GM12875 (cell line): ENCODE data around the gene ATP2A1.
"Not testable (repeated sequence)": the region's sequence is repeated elsewhere in the genome, so short reads cannot be mapped to it uniquely, and the experiment has no call there.

ENCODE experiments used
- H3K4me3 ChIP-seq: one replicate; pipeline ENCODE4 v1.5.1; 2011; ENCODE audit warnings: low read depth, low read length, control low read depth
- TF ChIP-seq, protein P1 (sequence below): IDR thresholded peaks from 2 replicates; pipeline ENCODE4 v1.5.1; 2011; ENCODE audit warnings: low read depth, mild to moderate bottlenecking, control low read depth, inconsistent platforms, low read length, moderate library complexity, borderline replicate concordance; ENCODE audit not compliant: insufficient read depth

The ATP2A1 gene

DNA sequence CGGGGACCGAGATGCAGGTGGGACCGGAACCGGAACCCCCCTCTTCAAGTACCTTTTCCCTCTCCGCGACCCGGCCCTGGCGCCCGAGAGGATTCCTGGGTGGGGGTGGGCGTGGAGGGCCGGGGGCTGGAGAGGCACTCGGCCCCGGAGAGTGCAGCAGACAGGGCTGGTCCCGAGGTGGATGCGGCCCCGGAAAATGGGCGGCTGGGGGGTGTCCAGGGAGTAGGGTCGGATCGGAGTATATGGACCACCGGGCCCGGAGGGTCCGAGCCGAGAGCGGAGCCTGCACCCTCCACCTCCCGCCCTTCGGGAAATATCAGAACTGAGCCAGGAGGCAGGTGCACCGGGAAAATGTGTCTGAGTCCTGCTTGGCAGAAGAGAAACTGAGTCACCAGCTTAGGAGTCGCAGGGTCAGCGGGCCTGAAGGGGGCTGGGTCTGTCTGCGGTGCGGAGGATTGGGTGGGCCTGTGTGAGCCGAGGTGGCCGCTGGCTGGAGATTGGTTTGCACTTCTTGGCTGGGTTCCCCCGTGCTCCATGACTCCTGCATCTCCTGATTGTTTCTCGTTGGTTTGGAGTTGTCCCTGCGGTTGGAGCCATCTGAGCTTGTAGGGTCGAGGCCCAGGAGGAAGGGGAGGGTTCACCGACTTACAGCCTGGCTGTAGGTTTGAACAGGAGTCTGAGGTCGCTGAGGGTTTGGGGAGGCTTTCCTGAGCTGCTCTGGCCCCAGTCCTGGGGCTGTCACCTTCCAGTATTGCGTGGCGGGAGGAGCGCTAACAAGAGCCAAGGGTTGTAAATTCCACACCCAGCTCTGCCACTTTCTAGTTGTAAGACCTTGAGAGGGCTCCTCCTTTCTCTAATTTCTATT, 14.1 kb upstream of the ATP2A1 start:
- TF ChIP-seq, protein P1, sequence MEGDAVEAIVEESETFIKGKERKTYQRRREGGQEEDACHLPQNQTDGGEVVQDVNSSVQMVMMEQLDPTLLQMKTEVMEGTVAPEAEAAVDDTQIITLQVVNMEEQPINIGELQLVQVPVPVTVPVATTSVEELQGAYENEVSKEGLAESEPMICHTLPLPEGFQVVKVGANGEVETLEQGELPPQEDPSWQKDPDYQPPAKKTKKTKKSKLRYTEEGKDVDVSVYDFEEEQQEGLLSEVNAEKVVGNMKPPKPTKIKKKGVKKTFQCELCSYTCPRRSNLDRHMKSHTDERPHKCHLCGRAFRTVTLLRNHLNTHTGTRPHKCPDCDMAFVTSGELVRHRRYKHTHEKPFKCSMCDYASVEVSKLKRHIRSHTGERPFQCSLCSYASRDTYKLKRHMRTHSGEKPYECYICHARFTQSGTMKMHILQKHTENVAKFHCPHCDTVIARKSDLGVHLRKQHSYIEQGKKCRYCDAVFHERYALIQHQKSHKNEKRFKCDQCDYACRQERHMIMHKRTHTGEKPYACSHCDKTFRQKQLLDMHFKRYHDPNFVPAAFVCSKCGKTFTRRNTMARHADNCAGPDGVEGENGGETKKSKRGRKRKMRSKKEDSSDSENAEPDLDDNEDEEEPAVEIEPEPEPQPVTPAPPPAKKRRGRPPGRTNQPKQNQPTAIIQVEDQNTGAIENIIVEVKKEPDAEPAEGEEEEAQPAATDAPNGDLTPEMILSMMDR = no peak
- H3K4me3 ChIP-seq = peak overlapping the region; percentile 63

DNA sequence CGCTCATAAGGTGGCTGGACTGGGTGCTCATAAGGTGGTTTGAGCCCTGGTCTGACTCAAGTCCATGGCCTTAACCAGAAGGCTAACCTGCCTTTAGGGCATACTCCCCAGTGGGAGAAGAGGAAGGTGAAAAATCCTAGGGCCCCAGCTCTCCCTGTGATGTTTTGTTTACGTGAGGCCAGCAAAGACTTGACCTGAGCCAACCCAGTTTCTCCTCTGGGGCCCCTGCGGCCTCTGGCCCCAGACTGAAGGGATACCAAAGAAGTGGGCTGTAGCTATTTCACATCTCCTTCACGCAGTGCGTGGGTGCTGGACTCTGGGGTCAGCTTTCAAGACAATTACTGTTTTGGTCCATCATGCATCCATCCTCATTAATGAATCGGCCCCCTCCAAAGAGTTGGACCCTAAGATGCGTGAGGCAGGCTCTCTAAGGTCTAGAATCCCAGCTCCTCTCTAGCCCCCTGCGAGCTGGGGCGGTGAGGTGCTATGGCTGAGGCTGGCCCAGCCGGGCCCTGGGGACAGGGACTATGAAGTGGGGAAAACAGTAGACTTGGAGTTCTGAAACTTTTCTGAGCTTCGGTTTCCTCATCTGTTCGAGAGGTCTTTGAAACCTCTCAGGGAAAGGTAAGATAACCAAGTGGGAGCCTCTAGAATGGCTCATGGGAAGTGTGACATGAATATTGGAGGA, 13.1 kb upstream of the ATP2A1 start:
- no peak overlapping the region for H3K4me3 ChIP-seq

DNA sequence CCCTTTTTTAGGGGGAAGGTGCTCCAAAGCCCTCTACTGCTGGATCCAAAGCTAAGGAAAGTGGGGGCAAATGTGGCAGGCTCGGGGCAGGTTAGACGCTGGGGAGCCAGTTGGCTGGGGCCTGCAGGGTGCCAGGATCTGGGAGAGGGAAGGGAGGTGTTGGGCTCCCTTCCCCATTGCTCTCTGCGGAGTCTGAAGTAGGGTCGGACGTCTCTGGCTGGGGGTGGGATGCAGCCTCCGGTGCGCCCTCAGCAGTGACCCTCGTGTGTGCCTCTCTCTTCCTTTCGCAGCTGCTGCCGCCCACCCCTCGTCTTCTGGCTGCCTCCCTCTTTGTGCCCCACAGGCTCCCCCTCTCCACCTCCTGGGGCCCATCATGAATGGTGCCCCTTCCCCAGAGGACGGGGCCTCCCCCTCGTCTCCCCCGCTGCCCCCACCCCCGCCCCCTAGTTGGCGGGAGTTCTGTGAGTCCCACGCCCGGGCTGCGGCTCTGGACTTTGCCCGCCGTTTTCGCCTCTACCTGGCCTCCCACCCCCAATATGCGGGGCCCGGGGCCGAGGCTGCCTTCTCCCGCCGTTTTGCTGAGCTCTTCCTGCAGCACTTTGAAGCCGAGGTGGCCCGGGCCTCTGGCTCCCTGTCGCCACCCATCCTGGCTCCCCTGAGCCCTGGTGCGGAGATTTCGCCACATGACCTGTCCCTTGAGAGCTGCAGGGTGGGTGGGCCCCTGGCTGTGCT, 12.4 kb upstream of the ATP2A1 start:
- H3K4me3 ChIP-seq = no peak overlapping the region

More for the DNA sequence above, 13.1 kb upstream of the ATP2A1 start:
- TF ChIP-seq, protein P1 = no peak

DNA sequence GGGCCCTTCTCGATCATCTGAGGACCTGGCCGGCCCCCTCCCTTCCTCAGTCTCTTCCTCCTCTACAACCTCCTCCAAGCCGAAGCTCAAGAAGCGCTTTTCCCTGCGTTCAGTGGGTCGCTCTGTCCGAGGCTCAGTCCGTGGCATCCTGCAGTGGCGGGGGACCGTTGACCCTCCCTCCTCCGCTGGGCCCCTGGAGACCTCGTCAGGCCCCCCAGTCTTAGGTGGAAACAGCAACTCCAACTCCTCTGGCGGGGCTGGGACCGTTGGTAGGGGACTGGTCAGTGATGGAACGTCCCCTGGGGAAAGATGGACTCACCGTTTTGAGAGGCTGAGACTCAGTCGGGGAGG, 11.9 kb upstream of the ATP2A1 start:
- H3K4me3 ChIP-seq = no peak overlapping the region
- TF ChIP-seq, protein P1 = no peak

More for the DNA sequence above, 12.4 kb upstream of the ATP2A1 start:
- TF ChIP-seq, protein P1 = no peak

DNA sequence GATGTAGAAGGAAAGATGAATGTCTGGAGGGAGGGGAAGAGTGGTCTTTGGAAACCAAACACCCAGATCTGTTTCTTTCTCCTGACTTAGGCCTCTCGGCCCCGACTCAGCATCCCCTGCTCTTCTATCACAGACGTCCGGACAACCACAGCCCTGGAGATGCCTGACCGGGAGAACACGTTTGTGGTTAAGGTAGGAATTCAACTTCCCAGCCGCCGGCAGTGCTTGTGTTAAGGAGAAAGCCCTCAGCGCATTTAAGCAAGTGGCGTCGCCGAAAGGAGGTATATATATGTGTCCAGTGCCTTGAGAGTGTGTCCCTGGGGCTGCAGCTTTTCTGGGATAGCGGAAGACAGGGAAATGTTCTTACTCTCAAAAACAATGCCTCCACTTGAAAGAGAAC, 11.0 kb upstream of the ATP2A1 start:
- TF ChIP-seq, protein P1 = no peak
- H3K4me3 ChIP-seq = no peak overlapping the region

DNA sequence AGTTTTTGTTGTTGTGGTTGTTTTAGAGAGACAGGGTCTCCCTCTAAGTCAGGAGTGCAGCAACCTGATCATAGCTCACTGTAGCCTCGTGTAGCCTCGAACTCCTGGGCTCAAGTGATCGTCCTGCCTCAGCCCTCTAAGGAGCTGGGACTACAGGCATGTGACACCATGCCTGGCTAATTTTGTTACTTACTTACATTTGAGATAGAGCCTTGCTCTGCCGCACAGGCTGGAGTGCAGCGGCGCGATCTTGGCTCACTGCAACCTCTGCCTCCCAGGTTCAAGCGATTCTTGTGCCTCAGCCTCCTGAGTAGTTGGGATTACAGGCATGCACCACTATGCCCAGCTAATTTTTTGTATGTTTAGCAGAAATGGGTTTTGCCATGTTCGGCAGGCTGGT, 10.6 kb upstream of the ATP2A1 start:
- H3K4me3 ChIP-seq = not testable (repeated sequence)

DNA sequence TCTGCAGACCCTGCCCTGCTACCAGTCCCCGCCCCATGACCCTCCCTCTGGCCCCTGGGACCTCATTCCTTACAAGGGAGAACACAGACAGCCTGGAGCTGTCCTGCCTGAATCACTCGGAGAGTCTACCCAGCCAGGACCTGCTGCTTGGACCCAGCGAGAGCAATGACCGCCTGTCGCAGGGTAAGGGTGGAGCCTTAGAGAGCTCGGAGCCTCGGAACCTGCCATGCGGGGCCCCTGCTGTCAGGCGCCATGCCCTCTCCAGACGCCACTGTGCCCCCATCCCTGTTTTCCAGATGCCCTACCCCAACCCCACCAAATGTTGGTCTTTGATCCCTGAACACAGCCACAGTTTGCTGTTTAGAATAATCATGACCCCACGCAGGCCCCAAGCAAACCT, 9.1 kb upstream of the ATP2A1 start:
- no peak overlapping the region for H3K4me3 ChIP-seq
- TF ChIP-seq, protein P1 = no peak
